HepG2 (cell line): ENCODE data around the gene PACS2. TPM values are rescaled to one million over a fixed set of nuclear protein-coding genes. Genes with fewer than 3 reads are reported as not detected.

Source experiments
- ATAC-seq: fragments of 200-7000 bp; cut with Tn5 transposase; 3 replicates; pipeline ENCODE4 v1.9.1; 2020; ENCODE audit warnings: mild to moderate bottlenecking, moderate library complexity
- BruUV-seq: library from RNA; stranded (reverse); fragments of 400-500 nt; replicated peaks from 2 replicates; lab custom pipeline; 2021; lab: Mats Ljungman, UMichigan
- CTCF ChIA-PET: fragments of 300-600 bp; formaldehyde crosslinking; extraction: SDS; loops from one replicate; lab custom pipeline; 2021; ENCODE audit warnings: low total read pairs, inconsistent platforms, low intra/inter-chr PET ratio; lab: Yijun Ruan, JAX
- POLR2A ChIA-PET: fragments of 350-600 bp; sonication (Branson Sonifier 250); formaldehyde crosslinking; loops from one replicate; lab custom pipeline; 2020; ENCODE audit warnings: antibody characterized with exemption, inconsistent platforms; lab: Yijun Ruan, JAX
- DNase-seq: peaks from one replicate; pipeline ENCODE4 v3.0.0-alpha.2; 2015; ENCODE audit warnings: low spot score
- FAIRE-seq: peaks from 3 replicates; lab custom pipeline; 2011; peaks lifted over from hg19 to GRCh38; lab: Jason Lieb, UNC
- H2AFZ ChIP-seq: one replicate; pipeline ENCODE4 v1.6.1; 2011; ENCODE audit warnings: low read length, inconsistent platforms
- H3K27ac ChIP-seq: fragments of 300-600 bp; 3 replicates; pipeline ENCODE4 v1.8.0; 2011; ENCODE audit warnings: mixed run types, mild to moderate bottlenecking, mixed read lengths, low read length, inconsistent platforms; ENCODE audit not compliant: insufficient read depth; ENCODE audit errors: extremely low read length
- H3K27me3 ChIP-seq, 2 experiments: fragments of 200-600 bp in 1 of 2; 2 replicates in 1 of 2; 3 replicates in 1 of 2; pipeline versions ENCODE4 v1.6.0 to v1.8.0; 2011; ENCODE audit warnings: low read length in 2 of 2, mild to moderate bottlenecking in 2 of 2, moderate library complexity in 2 of 2, inconsistent platforms in 1 of 2; ENCODE audit not compliant: insufficient read depth in 2 of 2, control insufficient read depth in 1 of 2
- H3K36me3 ChIP-seq, 2 experiments: fragments of 200-600 bp in 1 of 2; replicated peaks in 1 of 2; 2 replicates in 1 of 2; 3 replicates in 1 of 2; pipeline versions ENCODE4 v1.5.1 to v1.8.0; 2011; ENCODE audit warnings: low read length in 2 of 2, inconsistent platforms in 1 of 2; ENCODE audit not compliant: insufficient read depth in 2 of 2, control insufficient read depth in 1 of 2
- H3K4me1 ChIP-seq: 2 replicates; pipeline ENCODE4 v1.5.1; 2012; ENCODE audit warnings: low read length, inconsistent platforms; ENCODE audit not compliant: insufficient read depth
- H3K4me2 ChIP-seq: 2 replicates; pipeline ENCODE4 v1.6.0; 2011; ENCODE audit warnings: low read depth, low read length, inconsistent platforms
- H3K4me3 ChIP-seq, 3 experiments: fragments of 200-600 bp in 1 of 3; sonication (generic), shearing (Covaris generic) in 1 of 3; replicated peaks in 1 of 3; 2 replicates each; pipeline ENCODE4 v1.5.1; 2011 to 2016; ENCODE audit warnings: low read length in 3 of 3, inconsistent platforms in 2 of 3, low read depth in 2 of 3, mild to moderate bottlenecking in 2 of 3, control low read depth in 1 of 3, mixed read lengths in 1 of 3; ENCODE audit not compliant: insufficient read depth in 1 of 3
- H3K79me2 ChIP-seq: one replicate; pipeline ENCODE4 v1.6.1; 2011; ENCODE audit warnings: low read length, inconsistent platforms; ENCODE audit not compliant: insufficient read depth
- H3K9ac ChIP-seq: 2 replicates; pipeline ENCODE4 v1.6.0; 2011; ENCODE audit warnings: mild to moderate bottlenecking, low read depth, low read length, inconsistent platforms; ENCODE audit not compliant: insufficient read depth
- H3K9me3 ChIP-seq: 2 replicates; pipeline ENCODE4 v1.5.1; 2012; ENCODE audit warnings: mild to moderate bottlenecking, low read length
- H4K20me1 ChIP-seq: 2 replicates; pipeline ENCODE4 v1.6.0; 2011; ENCODE audit warnings: inconsistent platforms, mild to moderate bottlenecking, low read length, moderate library complexity; ENCODE audit not compliant: insufficient read depth
- GABPA ChIP-seq, 2 experiments: IDR thresholded peaks; 2 replicates each; pipeline ENCODE4 v1.6.1; 2011 to 2016; ENCODE audit warnings: low read depth in 2 of 2, low read length in 1 of 2, missing biosample characterization in 1 of 2, missing genetic modification characterization in 1 of 2
- NR3C1 ChIP-seq: sonication (generic); formaldehyde crosslinking; IDR thresholded peaks from 2 replicates; pipeline ENCODE4 v1.4.0; 2020; ENCODE audit warnings: missing genetic modification reagents
- RAD51 ChIP-seq: fragments of 450-650 bp; IDR thresholded peaks from 2 replicates; pipeline ENCODE4 v1.6.1; 2016; ENCODE audit warnings: borderline replicate concordance
- SAFB2 ChIP-seq: sonication (generic); formaldehyde crosslinking; IDR thresholded peaks from 2 replicates; pipeline ENCODE4 v1.5.1; 2020; ENCODE audit warnings: missing genetic modification reagents, low read depth, mild to moderate bottlenecking, borderline replicate concordance
- SP5 ChIP-seq: IDR thresholded peaks from 2 replicates; pipeline ENCODE4 v1.6.1; 2016; ENCODE audit warnings: low read depth, borderline replicate concordance
- ZNF253 ChIP-seq: sonication (generic); formaldehyde crosslinking; IDR thresholded peaks from 2 replicates; pipeline ENCODE4 v1.8.0; 2022; ENCODE audit warnings: mild to moderate bottlenecking, missing genetic modification reagents, borderline replicate concordance
- WGBS: methylation state at CpG from one replicate; pipeline ENCODE4 v1.1.6; 2017; ENCODE audit warnings: low lambda C conversion rate; 5-methylcytosine and 5-hydroxymethylcytosine counted together
- in situ Hi-C: cut with HindIII; loops from 2 replicates; pipeline ENCODE4 v1.10.0; 2017; ENCODE audit warnings: low pct_unique_long_range_greater_than_20kb; ENCODE audit not compliant: extremely low pct_ligation_motif_present
- intact Hi-C: fragments of 100-400 bp; cut with micrococcal nuclease; formaldehyde crosslinking; loops from one replicate; pipeline ENCODE4 v1.10.0; 2022; ENCODE audit not compliant: unreplicated experiment
- polyA plus RNA-seq, 8 experiments: library from polyadenylated mRNA; depleted of rRNA in 3 of 8; stranded (reverse) in 7 of 8; unstranded in 1 of 8; fragments of >200 nt; fragmentation: Illumina TruSeq in 4 of 8; extraction: Trizol in 4 of 8; gene quantifications; 2 replicates each; pipeline versions ENCODE4 v1.2.1 to v1.2.3, GENCODE V29; 2011 to 2016; ENCODE audit warnings: low read depth in 4 of 8, missing spikeins in 1 of 8, mixed read lengths in 1 of 8; ENCODE audit not compliant: insufficient read depth in 1 of 8
- total RNA-seq, 5 experiments: library from RNA; depleted of rRNA; stranded (reverse); fragments of >200 nt; fragmentation: Illumina TruSeq; extraction: Trizol; gene quantifications; 2 replicates each; pipeline ENCODE4 v1.2.3, GENCODE V29; 2016; ENCODE audit warnings: low read depth in 1 of 5

The PACS2 gene
- total and polyA plus RNA-seq, 2 of the 13 experiments (the other 11 are each of a cell fraction or from before 2014, with no cell fraction given): 23.6 to 27.6 TPM

DNA sequence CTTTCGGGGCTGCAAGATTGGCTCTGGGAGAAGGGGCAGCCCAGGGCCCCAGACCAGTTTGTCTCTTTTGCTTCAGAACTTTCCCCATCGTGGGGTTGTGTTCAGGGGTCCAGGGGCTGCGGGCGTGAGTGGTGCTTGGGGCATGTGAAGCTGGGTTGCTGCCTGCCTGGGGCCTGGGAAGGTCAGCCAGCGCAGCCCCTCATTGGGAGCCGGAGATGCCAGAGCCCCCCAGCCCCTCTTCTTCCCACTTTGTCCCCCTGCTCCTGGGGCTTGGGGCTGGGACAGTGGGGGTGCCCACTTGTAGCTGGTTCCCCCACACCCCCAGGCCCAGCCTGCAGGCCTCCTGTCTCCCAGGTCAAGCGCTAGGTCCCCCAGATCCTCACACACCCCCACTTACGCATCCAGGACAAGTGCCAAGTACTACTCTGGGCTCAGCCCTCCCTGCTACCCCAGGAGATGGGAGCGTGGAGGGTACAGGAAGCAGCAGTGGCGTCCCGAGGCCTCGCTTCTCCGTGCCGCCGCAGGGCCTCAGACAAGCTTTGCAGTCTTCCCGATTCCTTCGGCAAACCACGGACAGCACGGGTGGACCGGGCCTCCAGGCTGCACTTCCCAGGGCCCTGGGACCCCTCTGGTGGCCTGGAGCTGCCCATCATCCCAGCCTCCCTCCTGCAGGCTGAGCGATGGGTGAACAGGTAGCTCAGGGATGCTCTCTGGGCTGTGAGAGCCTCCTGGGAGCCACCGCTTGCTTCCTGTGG lies 41.5 kb downstream of the PACS2 start (continued):
- no peak for TF ChIP-seq NR3C1 (CRISPR knock-in tag)

DNA sequence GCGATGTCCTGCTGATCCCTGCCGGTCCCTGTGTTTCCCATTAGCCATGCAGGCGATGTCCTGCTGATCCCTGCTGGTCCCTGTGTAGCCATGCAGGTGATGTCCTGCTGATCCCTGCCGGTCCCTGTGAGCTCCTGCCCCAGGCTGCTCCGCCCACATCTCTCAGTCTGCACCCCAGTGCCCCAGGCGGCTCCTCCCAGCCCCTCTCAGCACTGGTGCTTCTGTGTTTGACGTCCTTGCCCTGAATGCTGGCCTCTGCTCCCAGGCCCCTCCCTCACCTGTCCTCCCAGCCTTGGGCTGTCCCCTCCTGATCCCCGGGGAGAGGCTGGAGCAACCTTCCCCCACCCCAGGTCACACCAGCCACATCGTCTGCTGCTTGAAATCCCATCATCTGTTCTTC lies 42.4 kb downstream of the PACS2 start:
- no TSS peak for BruUV-seq
- FAIRE-seq (no peak), DNase-seq (no peak), ATAC-seq (0 out of 3 replicates have a peak, but pooled peaks have one; percentile 9)
- Histone ChIP-seq H3K36me3 (no peaks in the 10 kb centered on the region; a peak in 1 of 5 replicates), H2AFZ (no peak overlapping the region), H3K4me1 (peaks cover 3% of the 10 kb centered on the region), H3K9me3 (no peaks in the 10 kb centered on the region), H3K27ac (no peak overlapping the region), H3K4me3 (no peak overlapping the region), H3K79me2 (no peaks in the 10 kb centered on the region), H4K20me1 (no peaks in the 10 kb centered on the region), H3K9ac (no peak overlapping the region), H3K27me3 (no peaks in the 10 kb centered on the region), H3K4me2 (no peak overlapping the region)
- TF ChIP-seq SP5 (CRISPR knock-in tag): peak; percentile 57; the same call in 1 of the 2 replicates
- no peak for TF ChIP-seq GABPA (IDR thresholded peaks at IDR 0.05; ENCODE audit: low read depth, low read length)
- TF ChIP-seq GABPA (CRISPR knock-in tag; IDR thresholded peaks at IDR 0.05; ENCODE audit: low read depth): no peak
- in situ Hi-C loops (no loop called here), intact Hi-C loops (no loop called here)
- WGBS: 55% methylated on average over 7 of the region's 9 CpGs
- ChIA-PET POLR2A (no interaction called here), CTCF (no interaction called here)

DNA sequence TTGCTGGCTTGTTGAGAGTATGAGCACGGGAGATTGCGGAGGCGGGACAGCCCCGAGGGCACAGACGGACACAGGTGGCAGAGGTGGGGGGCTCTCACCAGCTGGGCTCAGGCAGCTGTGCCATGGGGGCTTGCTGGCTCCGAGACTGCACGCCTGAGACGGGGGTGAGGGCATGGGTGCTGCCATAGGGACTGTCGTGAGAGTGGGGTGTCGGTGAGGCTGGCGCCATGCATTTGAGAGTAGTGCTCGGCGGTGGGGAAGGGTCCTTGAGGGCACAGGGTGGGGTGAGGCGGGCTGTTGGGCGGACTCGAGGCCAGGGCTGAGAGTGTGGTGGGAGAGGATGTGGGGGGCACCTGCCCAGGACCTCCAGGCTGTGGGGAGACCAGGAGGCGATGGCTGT lies 43.1 kb downstream of the PACS2 start:
- no peaks in the 10 kb centered on the region; the same call in 1 of the 2 replicates for H3K4me1 ChIP-seq
- POLR2A ChIA-PET: interaction anchor here (0.6 kb wide), 1 partner anchor 134 kb away, joined by 4 read pairs; no protein-coding TSS in a partner anchor
- H3K27ac ChIP-seq: no peak overlapping the region
- no peak overlapping the region for H3K4me3 ChIP-seq
- no TSS peak for BruUV-seq
- H3K27me3 ChIP-seq: no peaks in the 10 kb centered on the region
- no peaks in the 10 kb centered on the region; a peak in 1 of 5 replicates for H3K36me3 ChIP-seq
- TF ChIP-seq ZNF253 (no peak), SAFB2 (CRISPR knock-in tag) (no peak), RAD51 (no peak)
- TF ChIP-seq, all 625 proteins: peak for 0
- Histone ChIP-seq H2AFZ (no peak overlapping the region), H3K9ac (no peak overlapping the region), H3K79me2 (no peaks in the 10 kb centered on the region), H4K20me1 (no peaks in the 10 kb centered on the region), H3K9me3 (no peaks in the 10 kb centered on the region), H3K4me2 (no peak overlapping the region)
- ATAC-seq: no peak
- in situ Hi-C loops: no loop called here
- WGBS: 98% methylated on average over 17 of the region's 17 CpGs
- FAIRE-seq: no peak
- no peak for DNase-seq
- intact Hi-C loops: no loop called here
- CTCF ChIA-PET: no interaction called here
